Activated B cell treated with CpG ODN at 0.5 μM for 24 hours (primary cell): ENCODE measurements around the gene ZNF280C. TPM values are rescaled to one million over a fixed set of nuclear protein-coding genes. Genes with fewer than 3 reads are reported as not detected.

Experiments
- ATAC-seq: fragments of 200-7000 bp; cut with Tn5 transposase; one replicate; pipeline ENCODE4 v1.10.0; 2021; ENCODE audit warnings: low read depth, mild to moderate bottlenecking, moderate library complexity
- CTCF ChIA-PET: fragments of 350-600 bp; sonication (Branson Sonifier 250); formaldehyde crosslinking; loops from one replicate; lab custom pipeline; 2021; ENCODE audit warnings: antibody characterized with exemption; lab: Charles Lee
- POLR2A ChIA-PET: fragments of 350-600 bp; sonication (Branson Sonifier 250); formaldehyde crosslinking; loops from one replicate; lab custom pipeline; 2021; ENCODE audit warnings: antibody characterized with exemption; lab: Charles Lee
- DNase-seq: peaks from one replicate; pipeline ENCODE4 v3.0.0; 2022
- H3K27ac Mint-ChIP-seq: one replicate; pipeline ENCODE4 v1.8.0; 2020; ENCODE audit warnings: mixed read lengths
- H3K27me3 Mint-ChIP-seq: one replicate; pipeline ENCODE4 v1.8.0; 2021; ENCODE audit warnings: mixed read lengths
- H3K36me3 Mint-ChIP-seq: one replicate; pipeline ENCODE4 v1.8.0; 2021; ENCODE audit warnings: low read depth, mixed read lengths
- H3K4me1 Mint-ChIP-seq: one replicate; pipeline ENCODE4 v1.8.0; 2021; ENCODE audit warnings: mixed read lengths
- H3K4me3 Mint-ChIP-seq: one replicate; pipeline ENCODE4 v1.8.0; 2020; ENCODE audit warnings: mild to moderate bottlenecking, mixed read lengths
- H3K9me3 Mint-ChIP-seq: one replicate; pipeline ENCODE4 v1.8.0; 2020; ENCODE audit warnings: mixed read lengths
- CTCF ChIP-seq: fragments of 200-600 bp; IDR thresholded peaks from one replicate; pipeline ENCODE4 v1.8.0; 2022; ENCODE audit warnings: antibody characterized with exemption, mild to moderate bottlenecking
- intact Hi-C: fragments of 100-400 bp; cut with micrococcal nuclease; formaldehyde crosslinking; loops from one replicate; pipeline ENCODE4 v1.15.1; 2024
- total RNA-seq: library from RNA; stranded (reverse); gene quantifications from 2 replicates; pipeline ENCODE4 v1.2.3, GENCODE V29; 2022

Gene ZNF280C
- total RNA-seq, 1 donor from 2014 or later, result 9.1 TPM

DNA sequence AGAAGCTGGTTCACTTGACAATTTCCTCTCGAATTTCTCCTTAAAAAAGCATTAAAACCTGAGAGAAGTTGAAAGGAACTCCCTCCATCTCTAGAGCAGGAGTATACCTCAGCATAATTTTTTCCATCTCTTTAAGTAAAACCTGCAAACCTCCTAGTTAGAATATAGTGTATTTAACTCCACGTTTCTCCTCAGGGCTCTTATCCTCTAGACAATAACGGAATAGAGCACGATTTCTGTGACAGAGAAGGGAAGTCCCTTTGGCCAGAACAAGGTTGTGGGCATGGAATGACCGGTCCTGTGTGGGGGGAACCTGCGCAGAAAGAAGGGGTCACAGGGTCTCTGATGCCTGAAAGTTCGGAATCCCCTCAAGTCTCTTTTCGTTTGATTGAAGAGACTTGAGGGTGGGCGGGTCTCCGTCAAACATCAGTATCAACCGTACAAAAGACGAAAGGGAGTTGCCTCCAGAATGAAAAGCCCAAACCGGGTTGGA is 697 bp downstream of the ZNF280C start:
- intact Hi-C loops, result loop anchor here (1.0 to 5.0 kb wide), 3 partner anchors 71 to 635 kb away; partner anchors contain the start of genes ENOX2, RBMX2 and SLC25A14
- peak overlapping the region; percentile 86 for H3K4me3 Mint-ChIP-seq
- H3K27ac Mint-ChIP-seq, result peak overlapping the region; percentile 82
- ChIA-PET POLR2A (interaction anchor here (1.1 to 1.4 kb wide), 2 partner anchors 120 to 134 kb away, joined by 3 to 8 read pairs; partner anchors contain the start of gene RBMX2), CTCF (no interaction called here)
- TF ChIP-seq CTCF, result no peak
- H3K27me3 Mint-ChIP-seq, result no peaks in the 10 kb centered on the region
- peaks cover 17% of the 10 kb centered on the region for H3K4me1 Mint-ChIP-seq
- DNase-seq, result no peak
- no peak for ATAC-seq
- no peaks in the 10 kb centered on the region for H3K36me3 Mint-ChIP-seq
- peaks cover 2% of the 10 kb centered on the region for H3K9me3 Mint-ChIP-seq

- intact Hi-C loops, result no loop called here
- Mint-ChIP-seq H3K4me1 (peaks cover 12% of the 10 kb centered on the region), H3K36me3 (no peaks in the 10 kb centered on the region), H3K27ac (no peak overlapping the region), H3K4me3 (no peak overlapping the region), H3K27me3 (no peaks in the 10 kb centered on the region), H3K9me3 (no peaks in the 10 kb centered on the region)
- no peak for TF ChIP-seq CTCF
- no peak for ATAC-seq
- DNase-seq, result no peak
- CTCF ChIA-PET, result interaction anchor here (0.6 kb wide), 1 partner anchor 44 kb away, joined by 3 read pairs; no protein-coding TSS in a partner anchor
- POLR2A ChIA-PET, result interaction anchor here (0.7 kb wide), 1 partner anchor 105 kb away, joined by 3 read pairs; no protein-coding TSS in a partner anchor
These were observed 4.1 kb downstream of the ZNF280C start for GRCh38 chrX:130264573-130264972.

- POLR2A ChIA-PET, result no interaction called here
- no peaks in the 10 kb centered on the region for H3K9me3 Mint-ChIP-seq
These were observed 5.7 kb downstream of the ZNF280C start for GRCh38 chrX:130263016-130263415.

GRCh38 chrX:130262231-130262630 is 6.5 kb downstream of the ZNF280C start:
- Mint-ChIP-seq H3K4me3 (no peak overlapping the region), H3K27ac (no peak overlapping the region), H3K4me1 (peaks cover 2% of the 10 kb centered on the region), H3K36me3 (peaks cover 9% of the 10 kb centered on the region), H3K9me3 (no peaks in the 10 kb centered on the region), H3K27me3 (no peaks in the 10 kb centered on the region)
- CTCF ChIA-PET, result no interaction called here
- no peak for TF ChIP-seq CTCF
- no peak for DNase-seq
- POLR2A ChIA-PET, result no interaction called here
- intact Hi-C loops, result no loop called here
- ATAC-seq, result no peak

More at GRCh38 chrX:130263016-130263415, 5.7 kb downstream of the ZNF280C start:
- no peaks in the 10 kb centered on the region for H3K27me3 Mint-ChIP-seq
- H3K4me1 Mint-ChIP-seq, result peaks cover 10% of the 10 kb centered on the region
- TF ChIP-seq CTCF, result no peak
- no peak overlapping the region for H3K27ac Mint-ChIP-seq
- H3K36me3 Mint-ChIP-seq, result peaks cover 9% of the 10 kb centered on the region
- DNase-seq, result no peak
- ATAC-seq, result no peak
- CTCF ChIA-PET, result no interaction called here
- intact Hi-C loops, result no loop called here
- no peak overlapping the region for H3K4me3 Mint-ChIP-seq

DNA sequence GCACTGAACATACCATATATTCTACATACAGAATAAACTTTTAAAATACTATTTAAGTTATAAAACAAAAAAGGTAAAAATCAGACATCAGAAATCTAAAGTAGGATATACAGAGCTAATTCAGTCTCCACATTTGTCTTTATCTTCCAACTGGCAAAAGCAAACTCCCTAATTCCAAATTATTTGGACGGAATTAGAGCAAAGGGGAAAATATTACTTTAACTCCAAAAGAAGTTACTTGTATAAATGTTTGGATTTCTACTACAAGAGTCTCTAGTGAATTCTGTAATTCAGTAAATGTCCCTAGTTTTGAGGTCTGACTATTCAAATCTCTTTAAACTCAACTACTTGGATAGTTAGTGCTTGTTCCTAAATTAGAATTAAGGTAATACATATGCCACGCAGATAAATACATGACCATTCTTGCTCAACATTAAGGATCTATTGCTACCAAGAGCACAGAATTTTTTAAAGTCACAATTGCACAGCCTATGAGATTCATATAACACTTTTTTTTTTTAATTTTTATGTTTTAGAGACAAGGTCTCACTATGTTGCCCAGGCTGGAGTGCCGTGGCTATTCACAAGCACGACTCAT is 7.3 kb downstream of the ZNF280C start:
- H3K36me3 Mint-ChIP-seq, result peaks cover 9% of the 10 kb centered on the region
- H3K9me3 Mint-ChIP-seq, result no peaks in the 10 kb centered on the region
- DNase-seq, result no peak
- H3K4me1 Mint-ChIP-seq, result peaks cover 2% of the 10 kb centered on the region
- no peak overlapping the region for H3K4me3 Mint-ChIP-seq
- ChIA-PET POLR2A (no interaction called here), CTCF (no interaction called here)
- H3K27ac Mint-ChIP-seq, result no peak overlapping the region
- intact Hi-C loops, result no loop called here
- no peaks in the 10 kb centered on the region for H3K27me3 Mint-ChIP-seq
- ATAC-seq, result no peak
- TF ChIP-seq CTCF, result no peak
